ENCODE results near the gene LRRC26.

Gene LRRC26

GRCh38 chr9:137181680-137182079 lies 11.8 kb upstream of the LRRC26 start:
- no peak for DNase-seq

GRCh38 chr9:137180491-137180890 lies 10.6 kb upstream of the LRRC26 start:
- DNase-seq = no peak

GRCh38 chr9:137179761-137180160 lies 9.9 kb upstream of the LRRC26 start:
- DNase-seq = no peak

GRCh38 chr9:137178939-137179630 lies 9.2 kb upstream of the LRRC26 start:
- DNase-seq = no peak

- no peak for DNase-seq
Observed at GRCh38 chr9:137178201-137178938, 8.5 kb upstream of the LRRC26 start.

- DNase-seq = no peak
Observed at GRCh38 chr9:137176302-137177182, 6.7 kb upstream of the LRRC26 start.

GRCh38 chr9:137175345-137175961 lies 5.6 kb upstream of the LRRC26 start:
- no peak for DNase-seq

- no peak for DNase-seq
Observed at GRCh38 chr9:137174722-137175293, 5.0 kb upstream of the LRRC26 start.

GRCh38 chr9:137173796-137174664 lies 4.2 kb upstream of the LRRC26 start:
- no peak for DNase-seq

GRCh38 chr9:137172901-137173795 lies 3.3 kb upstream of the LRRC26 start:
- DNase-seq = no peak

GRCh38 chr9:137171149-137171900 lies 1.5 kb upstream of the LRRC26 start:
- DNase-seq = no peak

GRCh38 chr9:137170486-137171148 lies 766 bp upstream of the LRRC26 start:
- no peak for DNase-seq

GRCh38 chr9:137168904-137169856 lies 671 bp downstream of the LRRC26 start:
- DNase-seq = no peak

- no peak for DNase-seq
Observed at GRCh38 chr9:137168573-137168903, 1.3 kb downstream of the LRRC26 start.

GRCh38 chr9:137167747-137168572 lies 1.9 kb downstream of the LRRC26 start:
- no peak for DNase-seq

- no peak for DNase-seq
Observed at GRCh38 chr9:137167277-137167746, 2.5 kb downstream of the LRRC26 start.
